Muscle layer of duodenum (tissue), 2 donors: ENCODE data around the gene DYNC1H1.

Experiments used
- H3K27ac ChIP-seq: one replicate; pipeline ENCODE4 v1.7.0; 2013; ENCODE audit warnings: mild to moderate bottlenecking, low read length
- H3K27me3 ChIP-seq: one replicate; pipeline ENCODE4 v1.7.0; 2013; ENCODE audit warnings: low read depth, mild to moderate bottlenecking, control low read depth, low read length
- H3K36me3 ChIP-seq, 2 donors: one replicate each; pipeline ENCODE4 v1.7.0; 2013; ENCODE audit warnings: low read length in 2 of 2, control low read depth in 1 of 2, mild to moderate bottlenecking in 1 of 2; ENCODE audit not compliant: insufficient read depth in 2 of 2, control insufficient read depth in 1 of 2
- H3K4me1 ChIP-seq, 2 donors: one replicate each; pipeline ENCODE4 v1.7.0; 2013; ENCODE audit warnings: low read length in 2 of 2, mild to moderate bottlenecking in 2 of 2, control low read depth in 1 of 2, moderate library complexity in 1 of 2; ENCODE audit not compliant: insufficient read depth in 2 of 2, control insufficient read depth in 1 of 2
- H3K4me3 ChIP-seq, 2 donors: one replicate each; pipeline ENCODE4 v1.7.0; 2013; ENCODE audit warnings: low read length in 2 of 2, low read depth in 1 of 2, mild to moderate bottlenecking in 1 of 2
- H3K9me3 ChIP-seq, 2 donors: one replicate each; pipeline ENCODE4 v1.7.0; 2013; ENCODE audit warnings: low read length in 2 of 2, control low read depth in 1 of 2, mild to moderate bottlenecking in 1 of 2; ENCODE audit not compliant: control insufficient read depth in 1 of 2
- donor health status: healthy.

The DYNC1H1 gene

DNA sequence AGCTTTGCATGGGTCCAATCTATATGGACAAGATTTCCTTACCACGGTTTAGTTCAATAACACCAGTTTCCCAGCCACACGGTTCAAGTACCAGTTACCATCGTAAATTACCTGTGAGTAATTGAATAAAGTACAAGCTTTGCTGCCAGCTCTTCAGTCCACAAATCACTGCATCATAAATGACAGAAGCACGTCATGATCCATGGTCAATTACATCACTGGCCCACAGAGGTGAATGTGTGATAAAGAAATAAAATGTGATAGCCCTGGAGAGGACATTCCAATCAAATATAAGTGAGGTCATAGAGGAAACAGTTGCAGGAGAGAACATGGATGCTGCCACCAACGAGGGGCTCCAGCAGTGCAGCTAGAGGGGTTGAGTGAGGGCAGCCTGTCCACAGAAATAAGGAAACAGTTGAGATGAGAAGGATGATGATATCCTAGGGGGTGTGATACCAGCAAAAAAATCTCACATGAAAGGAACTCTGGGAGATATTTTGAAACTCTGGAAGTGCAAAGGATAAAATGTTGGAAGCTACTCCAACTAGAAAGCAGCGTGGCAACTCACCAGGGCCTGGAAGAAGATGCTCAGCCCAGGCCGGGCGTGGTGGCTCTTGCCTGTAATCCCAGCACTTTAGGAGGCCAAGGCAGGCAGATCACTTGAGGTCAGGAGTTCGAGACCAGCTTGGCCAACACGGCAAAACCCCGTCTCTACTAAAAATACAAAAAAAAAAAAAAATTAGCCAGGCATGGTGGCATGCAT is 5.8 kb upstream of the DYNC1H1 start:
- Histone ChIP-seq H3K27me3 (no peaks in the 10 kb centered on the region), H3K36me3 (no peaks in the 10 kb centered on the region), H3K27ac (no peak overlapping the region), H3K9me3 (no peaks in the 10 kb centered on the region), H3K4me3 (no peak overlapping the region), H3K4me1 (peaks cover 4 to 20% of the 10 kb centered on the region in 2 donors)

DNA sequence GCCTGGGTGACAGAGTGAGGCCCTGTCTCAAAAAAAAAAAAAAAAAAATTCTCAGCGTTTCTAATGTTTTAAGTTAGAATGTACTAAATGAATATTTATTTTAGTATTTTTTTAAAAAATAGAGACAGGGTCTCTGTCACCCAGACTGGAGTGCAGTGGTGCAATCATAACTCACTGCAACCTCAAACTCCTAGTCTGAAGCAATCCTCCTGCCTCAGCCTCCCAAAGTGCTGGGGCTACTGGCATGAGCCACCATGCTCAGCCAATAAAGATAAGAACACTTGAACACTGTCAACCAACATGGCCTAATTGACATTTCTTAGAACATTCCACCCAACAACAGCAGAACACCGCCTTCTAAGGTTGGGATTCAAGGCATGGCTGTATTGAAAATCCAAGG is 5.1 kb upstream of the DYNC1H1 start:
- H3K4me1 ChIP-seq = peaks cover 4 to 26% of the 10 kb centered on the region in 2 donors
- H3K27me3 ChIP-seq = no peaks in the 10 kb centered on the region
- H3K9me3 ChIP-seq = no peaks in the 10 kb centered on the region
- no peak overlapping the region for H3K27ac ChIP-seq
- no peak overlapping the region for H3K4me3 ChIP-seq
- no peaks in the 10 kb centered on the region for H3K36me3 ChIP-seq

DNA sequence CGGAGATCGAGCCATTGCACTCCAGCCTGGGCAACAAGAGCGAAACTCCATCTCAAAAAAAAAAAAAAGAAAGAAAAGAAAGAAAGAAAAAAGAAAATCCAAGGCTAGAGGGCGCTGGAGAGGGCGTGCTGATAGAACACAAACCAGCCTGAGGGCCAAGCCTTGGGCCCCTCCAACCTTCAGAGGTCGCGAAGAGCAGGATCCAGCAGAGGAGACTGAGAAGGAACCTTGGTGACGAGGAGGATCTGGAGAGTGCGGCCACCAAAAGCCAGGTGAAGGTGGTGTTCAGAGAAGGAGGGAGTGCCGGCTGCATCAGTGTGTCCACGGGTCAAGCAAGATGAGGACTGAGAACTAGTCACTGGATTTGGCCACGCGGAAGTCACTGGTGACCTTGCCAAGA is 4.1 kb upstream of the DYNC1H1 start:
- Histone ChIP-seq H3K27ac (no peak overlapping the region), H3K4me3 (no peak overlapping the region), H3K4me1 (peaks cover 4 to 26% of the 10 kb centered on the region in 2 donors)

DNA sequence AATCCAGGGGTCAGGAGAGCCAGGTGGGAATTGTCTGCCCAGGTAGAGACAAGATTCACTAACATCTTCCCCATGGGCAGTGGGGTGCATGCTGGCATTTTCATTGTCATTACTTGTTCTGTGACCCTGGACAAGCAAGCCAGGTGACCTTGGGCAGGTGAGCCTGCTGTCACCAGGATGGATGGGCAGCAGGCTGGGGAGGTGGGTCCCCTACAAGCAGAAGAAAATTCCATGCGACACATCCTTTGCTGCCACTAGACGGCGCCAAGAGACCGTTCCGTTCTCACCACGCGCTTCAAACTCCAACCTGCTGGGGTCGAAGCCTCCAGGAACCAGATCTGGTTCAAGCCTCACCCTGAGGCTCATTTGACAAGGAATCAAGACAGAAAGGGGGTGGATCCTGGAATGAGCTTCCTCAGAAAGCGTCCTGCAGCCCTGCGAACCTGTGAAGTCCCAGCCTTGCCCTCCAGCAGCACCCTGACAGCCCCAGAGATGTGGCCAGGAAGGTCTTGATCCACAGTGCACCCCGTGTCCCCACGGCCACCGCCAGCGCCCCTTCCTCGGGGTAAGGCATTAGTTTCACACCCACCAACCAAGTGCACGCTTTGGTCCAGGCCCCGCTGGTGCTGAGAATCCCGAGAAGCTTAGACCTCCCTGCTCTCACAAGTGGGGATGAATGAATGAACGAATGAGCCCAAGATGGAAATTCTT is 3.2 kb upstream of the DYNC1H1 start:
- Histone ChIP-seq H3K27me3 (no peaks in the 10 kb centered on the region), H3K27ac (no peak overlapping the region), H3K4me1 (peaks cover 11 to 32% of the 10 kb centered on the region in 2 donors), H3K4me3 (no peak overlapping the region), H3K9me3 (no peaks in the 10 kb centered on the region), H3K36me3 (no peaks in the 10 kb centered on the region)

More for the DNA sequence above, 4.1 kb upstream of the DYNC1H1 start:
- H3K27me3 ChIP-seq = no peaks in the 10 kb centered on the region
- H3K36me3 ChIP-seq = no peaks in the 10 kb centered on the region
- H3K9me3 ChIP-seq = no peaks in the 10 kb centered on the region

DNA sequence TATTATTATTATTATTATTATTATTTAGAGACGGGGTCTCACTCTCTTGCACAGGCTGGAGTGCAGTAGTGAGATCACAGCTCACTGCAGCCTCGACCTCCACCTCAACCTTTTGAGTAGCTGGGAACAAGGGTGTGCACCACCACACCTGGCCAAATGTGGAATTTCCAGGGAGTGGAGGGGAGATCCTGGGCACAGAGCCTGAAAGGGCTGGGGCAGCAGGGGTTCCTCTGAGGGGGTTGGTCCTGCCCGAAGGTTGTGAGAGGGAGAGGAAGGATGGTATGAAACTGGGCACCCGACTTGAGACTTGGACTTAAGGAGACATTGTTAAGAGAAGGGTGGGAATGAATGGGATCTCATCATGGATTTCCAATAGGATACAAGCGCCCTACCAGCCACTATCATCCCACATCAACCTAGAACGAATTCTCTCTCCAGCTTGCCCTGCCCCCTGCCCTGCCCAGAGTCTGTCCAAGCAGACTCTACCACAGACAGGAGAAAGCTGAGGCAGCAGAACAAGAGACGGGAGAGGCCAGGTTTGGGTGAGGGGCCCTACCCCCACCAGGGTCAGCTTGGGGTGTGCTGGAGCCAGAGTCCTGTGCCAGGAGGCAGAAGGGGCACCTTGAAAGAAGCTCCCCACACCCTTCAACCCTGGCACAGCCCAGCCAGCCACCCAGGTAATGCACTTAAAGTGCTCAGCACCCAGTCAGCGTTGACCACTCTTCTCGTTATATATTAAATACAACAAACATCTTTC is 2.4 kb upstream of the DYNC1H1 start:
- H3K4me1 ChIP-seq = peaks cover 16 to 39% of the 10 kb centered on the region in 2 donors
- no peak overlapping the region for H3K4me3 ChIP-seq
- no peaks in the 10 kb centered on the region for H3K9me3 ChIP-seq
- peak overlapping the region; percentile 61 for H3K27ac ChIP-seq
- H3K27me3 ChIP-seq = no peaks in the 10 kb centered on the region
- no peaks in the 10 kb centered on the region for H3K36me3 ChIP-seq

DNA sequence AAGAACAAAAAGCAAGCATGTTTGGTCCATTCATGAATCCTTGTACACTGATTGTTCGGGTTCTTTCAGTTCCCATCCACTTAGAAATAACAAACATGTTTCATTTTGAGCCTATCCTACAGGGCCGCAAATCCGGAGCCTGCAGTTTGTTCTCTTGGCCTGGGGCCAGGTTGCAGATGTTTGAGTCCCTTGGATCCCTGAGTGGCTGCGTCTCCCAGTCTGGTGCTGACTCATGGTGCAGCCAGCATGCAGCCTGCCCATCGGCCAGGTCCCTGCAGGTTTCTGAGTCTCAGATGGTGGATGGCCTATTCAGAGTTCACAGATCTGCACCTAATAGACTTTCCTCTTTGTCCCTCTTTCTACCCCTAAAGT is 1.9 kb upstream of the DYNC1H1 start:
- Histone ChIP-seq H3K27ac (peak overlapping the region; percentile 61), H3K27me3 (no peaks in the 10 kb centered on the region), H3K4me3 (no peak overlapping the region), H3K4me1 (peaks cover 18 to 41% of the 10 kb centered on the region in 2 donors), H3K36me3 (no peaks in the 10 kb centered on the region), H3K9me3 (no peaks in the 10 kb centered on the region)

DNA sequence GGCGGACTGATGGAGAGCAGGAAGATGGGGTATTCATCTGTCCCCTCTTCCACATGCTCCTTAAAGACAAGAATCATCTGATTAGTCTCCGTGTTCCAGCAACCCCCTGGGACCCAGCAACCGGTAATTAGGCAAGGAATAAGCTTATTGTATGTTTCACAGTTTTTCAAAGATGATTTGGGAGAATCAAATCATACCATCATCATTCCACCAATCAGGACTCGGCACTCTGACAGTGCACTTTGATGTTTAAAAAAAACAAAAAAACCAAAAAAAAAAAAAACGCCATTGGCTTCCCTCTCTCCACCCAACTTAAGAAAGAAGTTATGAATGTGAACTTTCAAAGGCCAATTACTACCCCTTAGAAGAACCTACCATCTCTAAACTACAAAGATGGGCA is 1.3 kb upstream of the DYNC1H1 start:
- H3K9me3 ChIP-seq = no peaks in the 10 kb centered on the region
- H3K27ac ChIP-seq = no peak overlapping the region
- no peak overlapping the region for H3K4me3 ChIP-seq
- peaks cover 18 to 41% of the 10 kb centered on the region in 2 donors for H3K4me1 ChIP-seq
- no peaks in the 10 kb centered on the region for H3K36me3 ChIP-seq
- no peaks in the 10 kb centered on the region for H3K27me3 ChIP-seq

DNA sequence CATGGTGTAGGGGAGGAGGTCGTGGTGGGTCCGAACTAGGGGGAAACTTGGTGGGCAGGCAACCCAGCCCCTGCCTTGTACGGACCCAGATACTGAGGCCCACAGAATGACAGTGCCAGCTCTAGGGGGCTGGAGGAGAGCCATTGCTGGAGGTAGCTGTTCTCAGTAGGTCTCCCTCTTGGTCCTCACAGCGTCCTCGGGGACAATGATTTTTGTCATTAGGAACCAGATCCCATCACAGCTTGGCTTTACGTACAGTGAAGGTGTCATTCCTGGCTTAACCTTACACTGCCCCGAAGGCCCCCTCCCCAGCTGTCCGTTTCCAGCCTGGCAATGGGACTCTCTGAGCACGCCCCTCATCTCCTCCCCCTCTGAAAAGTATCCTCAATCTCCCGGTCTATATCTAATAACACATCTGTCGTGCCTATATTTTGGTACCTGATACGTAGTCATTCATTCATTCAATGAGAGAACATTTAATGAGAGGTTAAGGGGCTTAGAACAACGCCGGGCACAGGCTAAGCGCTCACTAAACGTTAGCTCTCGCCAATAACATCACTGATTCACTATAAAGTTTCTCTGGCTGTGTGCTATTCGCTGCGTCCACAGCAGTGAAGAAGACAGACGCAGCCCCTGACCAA is 597 bp upstream of the DYNC1H1 start:
- H3K36me3 ChIP-seq = no peaks in the 10 kb centered on the region
- no peaks in the 10 kb centered on the region for H3K9me3 ChIP-seq
- no peak overlapping the region for H3K4me3 ChIP-seq
- H3K27me3 ChIP-seq = no peaks in the 10 kb centered on the region
- peaks cover 18 to 41% of the 10 kb centered on the region in 2 donors for H3K4me1 ChIP-seq
- peak overlapping the region; percentile 75 for H3K27ac ChIP-seq

DNA sequence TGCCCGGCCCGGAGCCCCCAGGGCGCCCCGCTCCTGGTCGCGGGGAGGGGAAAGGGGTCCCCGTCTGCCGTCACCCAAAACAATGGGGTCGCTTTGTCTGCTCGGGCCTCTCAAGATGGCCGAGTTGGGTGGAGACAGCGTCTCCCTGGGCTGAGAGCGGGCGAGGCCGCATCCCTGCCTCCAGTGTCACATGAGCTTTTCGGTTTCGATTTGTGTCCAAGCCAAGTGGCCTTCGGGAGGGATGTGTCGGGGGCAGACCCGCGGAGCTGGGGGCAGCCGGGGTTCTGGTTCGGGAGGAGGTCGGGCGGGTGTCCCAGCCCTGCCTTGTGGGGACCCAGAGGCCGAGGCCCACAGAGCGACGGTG is 790 bp downstream of the DYNC1H1 start:
- H3K36me3 ChIP-seq = no peaks in the 10 kb centered on the region
- peaks cover 18 to 41% of the 10 kb centered on the region in 2 donors for H3K4me1 ChIP-seq
- H3K27ac ChIP-seq = peak overlapping the region; percentile 95
- H3K27me3 ChIP-seq = no peaks in the 10 kb centered on the region
- H3K4me3 ChIP-seq = peak overlapping the region; percentile 79 to 100
- no peaks in the 10 kb centered on the region for H3K9me3 ChIP-seq

DNA sequence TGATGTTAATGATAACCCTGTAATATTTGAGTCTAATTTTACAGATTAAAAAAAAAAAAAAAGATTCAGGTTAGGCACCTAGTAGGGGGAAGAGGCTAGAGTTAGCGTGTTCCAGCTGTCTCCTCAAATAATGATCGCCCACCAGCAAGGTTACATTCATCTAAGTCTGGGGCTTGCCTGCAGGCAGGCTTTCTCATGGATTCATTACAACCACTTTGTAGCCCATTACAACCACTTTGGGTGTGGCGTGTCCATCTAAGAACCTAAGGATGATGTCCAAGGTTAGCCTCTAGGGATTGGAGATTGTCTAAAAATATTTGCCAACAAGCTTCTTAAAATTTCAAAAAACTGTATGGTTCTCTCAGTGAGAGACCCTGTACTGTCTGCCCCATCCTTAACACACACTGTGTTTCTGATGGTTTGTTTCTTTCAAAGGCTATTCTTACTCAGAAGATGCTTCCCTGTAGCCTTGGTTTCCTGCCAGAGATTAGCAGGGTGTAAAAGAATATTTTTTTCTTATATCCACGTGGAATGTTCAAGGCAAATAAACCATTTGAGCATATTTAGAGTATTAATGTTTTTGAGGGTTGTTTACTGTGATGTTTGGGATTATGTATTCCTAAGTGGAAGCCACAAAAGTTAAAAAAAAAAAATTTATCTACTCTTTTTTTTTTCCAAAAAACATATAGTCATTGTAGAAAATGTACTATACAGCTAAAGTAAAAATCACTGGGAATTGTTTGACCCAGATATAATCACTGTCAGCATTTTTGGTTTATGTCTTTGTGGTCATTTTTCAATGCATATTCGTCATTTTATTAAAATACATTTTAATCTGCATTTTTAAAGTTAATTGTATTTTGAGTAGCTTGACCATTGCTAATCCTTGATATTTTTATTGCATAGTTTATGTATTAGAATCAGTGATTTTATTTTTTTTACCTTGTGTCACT is 1.7 kb downstream of the DYNC1H1 start:
- Histone ChIP-seq H3K27me3 (no peaks in the 10 kb centered on the region), H3K4me1 (peaks cover 18 to 40% of the 10 kb centered on the region in 2 donors), H3K36me3 (no peaks in the 10 kb centered on the region), H3K9me3 (no peaks in the 10 kb centered on the region), H3K4me3 (peak overlapping the region; percentile 79 to 100), H3K27ac (peak overlapping the region; percentile 95)
